GM23338 (cell line): ENCODE data around the gene STXBP5. TPM values are rescaled to one million over a fixed set of nuclear protein-coding genes. Genes with fewer than 3 reads are reported as not detected.

ENCODE experiments used
- ATAC-seq: fragments of 200-7000 bp; cut with Tn5 transposase; 3 replicates; pipeline ENCODE4 v1.9.1; 2020
- DNase-seq: peaks from one replicate; pipeline ENCODE4 v3.0.0-alpha.2; 2015; ENCODE audit warnings: low spot score
- H2AFZ ChIP-seq: fragments of 200-600 bp; sonication (generic); 2 replicates; pipeline ENCODE4 v1.8.0; 2016; ENCODE audit warnings: antibody characterized with exemption, mild to moderate bottlenecking, moderate library complexity
- H3F3A ChIP-seq: fragments of 200-600 bp; sonication (generic); replicated peaks from 2 replicates; pipeline ENCODE4 v1.8.0; 2017; ENCODE audit warnings: antibody characterized with exemption, mixed run types, low read depth
- H3K27ac ChIP-seq: fragments of 200-600 bp; sonication (generic); 2 replicates; pipeline ENCODE4 v1.6.1; 2016; ENCODE audit warnings: low read depth
- H3K27me3 ChIP-seq: fragments of 200-600 bp; sonication (generic); 2 replicates; pipeline ENCODE4 v1.8.0; 2016; ENCODE audit warnings: mild to moderate bottlenecking, mixed run types, moderate library complexity; ENCODE audit not compliant: insufficient read depth
- H3K36me3 ChIP-seq: fragments of 200-600 bp; sonication (generic); 2 replicates; pipeline ENCODE4 v1.8.0; 2016; ENCODE audit warnings: mild to moderate bottlenecking; ENCODE audit not compliant: insufficient read depth
- H3K4me1 ChIP-seq: fragments of 200-600 bp; sonication (generic); 2 replicates; pipeline ENCODE4 v1.8.0; 2016; ENCODE audit warnings: mild to moderate bottlenecking, moderate library complexity; ENCODE audit not compliant: insufficient read depth
- H3K4me2 ChIP-seq: fragments of 200-600 bp; sonication (generic); 2 replicates; pipeline ENCODE4 v1.7.1; 2017; ENCODE audit warnings: mixed run types
- H3K4me3 ChIP-seq: fragments of 200-600 bp; sonication (generic); 2 replicates; pipeline ENCODE4 v1.6.1; 2016; ENCODE audit warnings: mixed run types
- H3K79me2 ChIP-seq: fragments of 200-600 bp; sonication (generic); replicated peaks from 2 replicates; pipeline ENCODE4 v1.8.0; 2017; ENCODE audit warnings: mild to moderate bottlenecking; ENCODE audit not compliant: insufficient read depth
- H3K9me2 ChIP-seq: fragments of 200-600 bp; sonication (generic); 2 replicates; pipeline ENCODE4 v1.8.0; 2017; ENCODE audit not compliant: insufficient read depth
- H4K20me1 ChIP-seq: fragments of 200-600 bp; sonication (generic); replicated peaks from 2 replicates; pipeline ENCODE4 v1.8.0; 2017; ENCODE audit warnings: mild to moderate bottlenecking; ENCODE audit not compliant: insufficient read depth
- H3K27ac Mint-ChIP-seq: 2 replicates; pipeline ENCODE4 v1.8.0; 2020; ENCODE audit warnings: inconsistent platforms, mild to moderate bottlenecking, moderate library complexity, mixed read lengths
- H3K27me3 Mint-ChIP-seq: 3 replicates; pipeline ENCODE4 v1.8.0; 2022; ENCODE audit warnings: low read depth, mild to moderate bottlenecking, moderate library complexity, mixed read lengths, inconsistent platforms; ENCODE audit not compliant: insufficient read depth, poor library complexity
- H3K36me3 Mint-ChIP-seq: 3 replicates; pipeline ENCODE4 v1.8.0; 2021; ENCODE audit warnings: low read depth, mild to moderate bottlenecking, inconsistent platforms, moderate library complexity, mixed read lengths
- H3K4me1 Mint-ChIP-seq: 3 replicates; pipeline ENCODE4 v1.8.0; 2020; ENCODE audit warnings: mild to moderate bottlenecking, inconsistent platforms, mixed read lengths
- H3K4me3 Mint-ChIP-seq: 3 replicates; pipeline ENCODE4 v1.8.0; 2021; ENCODE audit warnings: moderate library complexity, mild to moderate bottlenecking, inconsistent platforms, mixed read lengths
- H3K9me3 Mint-ChIP-seq: 3 replicates; pipeline ENCODE4 v1.8.0; 2020; ENCODE audit warnings: moderate library complexity, mild to moderate bottlenecking, inconsistent platforms, mixed read lengths
- CREB1 ChIP-seq: fragments of 250-450 bp; sonication (Bioruptor Pico); IDR thresholded peaks from 2 replicates; pipeline ENCODE4 v1.5.0; 2020; ENCODE audit warnings: low read depth, mild to moderate bottlenecking, moderate library complexity
- CTCF ChIP-seq, 2 experiments: fragments of 200-600 bp in 1 of 2; sonication (generic) in 1 of 2; conservative IDR thresholded peaks; 2 replicates each; pipeline versions ENCODE4 v1.5.1 to v1.6.1; 2016 to 2017; ENCODE audit warnings: antibody characterized with exemption in 2 of 2, low read depth in 2 of 2, mild to moderate bottlenecking in 2 of 2, moderate library complexity in 1 of 2
- ETS1 ChIP-seq: IDR thresholded peaks from 2 replicates; pipeline ENCODE4 v1.6.1; 2016; ENCODE audit warnings: antibody characterized with exemption
- EZH2 ChIP-seq: fragments of 200-600 bp; sonication (generic); IDR thresholded peaks from one replicate; pipeline ENCODE4 v1.8.0; 2017; ENCODE audit warnings: antibody characterized with exemption, mild to moderate bottlenecking, low read depth; ENCODE audit not compliant: unreplicated experiment
- EZH2phosphoT487 ChIP-seq: fragments of 200-600 bp; sonication (generic); IDR thresholded peaks from one replicate; pipeline ENCODE4 v1.8.1; 2018; ENCODE audit warnings: antibody characterized with exemption; ENCODE audit not compliant: unreplicated experiment
- JUNB ChIP-seq: IDR thresholded peaks from one replicate; pipeline ENCODE4 v1.6.1; 2016; ENCODE audit warnings: antibody characterized with exemption; ENCODE audit not compliant: unreplicated experiment
- NANOG ChIP-seq: IDR thresholded peaks from 2 replicates; pipeline ENCODE4 v1.6.1; 2016; ENCODE audit warnings: antibody characterized with exemption, borderline replicate concordance
- POLR2AphosphoS5 ChIP-seq: IDR thresholded peaks from 2 replicates; pipeline ENCODE4 v1.6.1; 2016; ENCODE audit warnings: antibody characterized with exemption, low read depth
- REST ChIP-seq: IDR thresholded peaks from one replicate; pipeline ENCODE4 v1.6.1; 2018; ENCODE audit warnings: antibody characterized with exemption; ENCODE audit not compliant: unreplicated experiment
- STAT1 ChIP-seq: IDR thresholded peaks from one replicate; pipeline ENCODE4 v1.6.1; 2016; ENCODE audit warnings: antibody characterized with exemption; ENCODE audit not compliant: unreplicated experiment
- ZNF114 ChIP-seq: fragments of 250-450 bp; sonication (Bioruptor Pico); IDR thresholded peaks from 2 replicates; pipeline ENCODE4 v1.5.0; 2020; ENCODE audit warnings: mild to moderate bottlenecking, moderate library complexity
- ZNF331 ChIP-seq: fragments of 250-450 bp; sonication (Bioruptor Pico); IDR thresholded peaks from 2 replicates; pipeline ENCODE4 v1.5.0; 2020; ENCODE audit warnings: low read depth, mild to moderate bottlenecking, moderate library complexity
- ZNF462 ChIP-seq: fragments of 250-450 bp; sonication (Bioruptor Pico); IDR thresholded peaks from 2 replicates; pipeline ENCODE4 v1.5.0; 2020; ENCODE audit warnings: mild to moderate bottlenecking, moderate library complexity
- polyA plus RNA-seq: library from polyadenylated mRNA; unstranded; fragments of >200 nt; fragmentation: Nextera tagmentation; extraction: Ambion mirVana; gene quantifications from 2 replicates; pipeline ENCODE4 v1.2.1, GENCODE V29; 2016
- total RNA-seq: library from RNA; depleted of rRNA; stranded (reverse); fragments of >200 nt; shearing (Covaris generic); gene quantifications from 2 replicates; pipeline ENCODE4 v1.2.3, GENCODE V29; 2014

STXBP5 gene
- total and polyA plus RNA-seq, 2 experiments from 2014 or later: 3.9 to 17.8 TPM

- no peaks in the 10 kb centered on the region for H3K79me2 ChIP-seq
- Mint-ChIP-seq H3K9me3 (peaks cover 29% of the 10 kb centered on the region), H3K4me1 (no peaks in the 10 kb centered on the region; the same call in 2 of the 3 replicates), H3K27me3 (no peaks in the 10 kb centered on the region), H3K36me3 (peaks cover 16% of the 10 kb centered on the region), H3K4me3 (no peak overlapping the region), H3K27ac (no peak overlapping the region)
- TF ChIP-seq STAT1 (no peak), NANOG (no peak), CREB1 (CRISPR knock-in tag) (no peak), EZH2phosphoT487 (no peak), EZH2 (no peak), ETS1 (no peak), CTCF (conservative IDR thresholded peaks at IDR 0.05; ENCODE audit: low read depth in 2 of 2) (no peak), ZNF331 (CRISPR knock-in tag) (no peak), JUNB (no peak), ZNF462 (CRISPR knock-in tag) (no peak), ZNF114 (CRISPR knock-in tag) (no peak), REST (no peak), POLR2AphosphoS5 (no peak)
- H4K20me1 ChIP-seq: no peaks in the 10 kb centered on the region
- no peaks in the 10 kb centered on the region for H3K27me3 ChIP-seq
- ATAC-seq (no peak), DNase-seq (no peak)
- no peak overlapping the region for H2AFZ ChIP-seq
- H3K4me1 ChIP-seq: no peaks in the 10 kb centered on the region
- no peak overlapping the region for H3K4me2 ChIP-seq
- H3K4me3 ChIP-seq: no peak overlapping the region
- no peaks in the 10 kb centered on the region for H3F3A ChIP-seq
- H3K9me2 ChIP-seq: no peaks in the 10 kb centered on the region
- no peak overlapping the region for H3K27ac ChIP-seq
- no peaks in the 10 kb centered on the region for H3K36me3 ChIP-seq
Measured at GRCh38 chr6:147421903-147422302, 217.7 kb downstream of the STXBP5 start.
